HEK293 (cell line): Measurements from ENCODE around the gene ZXDC.

Experiments
- CTCF ChIA-PET: fragments of 350-600 bp; formaldehyde crosslinking; extraction: SDS; loops from one replicate; lab custom pipeline; 2021; ENCODE audit warnings: antibody characterized with exemption; lab: Yijun Ruan, JAX
- POLR2A ChIA-PET: fragments of 300-600 bp; formaldehyde crosslinking; extraction: SDS; loops from one replicate; lab custom pipeline; 2020; ENCODE audit warnings: antibody characterized with exemption, inconsistent platforms; lab: Yijun Ruan, JAX
- H3K27ac ChIP-seq: fragments of 200-500 bp; sonication (Bioruptor generic); 2 replicates; pipeline ENCODE4 v1.5.1; 2014; ENCODE audit warnings: low read depth, low read length, control low read depth, inconsistent platforms; ENCODE audit errors: extremely low read depth
- H3K36me3 ChIP-seq, 2 experiments: fragments of 200-500 bp in 1 of 2; sonication (Bioruptor generic) in 1 of 2; 1 replicate in 1 of 2; 2 replicates in 1 of 2; pipeline ENCODE4 v1.5.1; 2014 to 2017; ENCODE audit warnings: inconsistent platforms in 2 of 2, low read length in 2 of 2; ENCODE audit not compliant: control insufficient read depth in 2 of 2, insufficient read depth in 1 of 2
- H3K4me1 ChIP-seq: fragments of 200-500 bp; sonication (Bioruptor generic); 2 replicates; pipeline ENCODE4 v1.5.1; 2014; ENCODE audit warnings: mild to moderate bottlenecking, low read length, inconsistent platforms; ENCODE audit not compliant: control insufficient read depth, insufficient read depth
- H3K4me3 ChIP-seq: 2 replicates; pipeline ENCODE4 v1.5.1; 2011; ENCODE audit warnings: low read depth, mild to moderate bottlenecking, control low read depth, low read length, moderate library complexity
- H3K9me3 ChIP-seq: fragments of 200-500 bp; sonication (Bioruptor generic); 2 replicates; pipeline ENCODE4 v1.5.1; 2014; ENCODE audit warnings: low read depth, low read length, inconsistent platforms; ENCODE audit not compliant: control insufficient read depth, insufficient read depth
- KLF7 ChIP-seq: fragments of 450-650 bp; formaldehyde crosslinking; IDR thresholded peaks from 2 replicates; pipeline ENCODE4 v1.5.1; 2016; ENCODE audit warnings: missing biosample characterization, missing genetic modification characterization, borderline replicate concordance
- PRDM1 ChIP-seq: fragments of 450-650 bp; formaldehyde crosslinking; IDR thresholded peaks from 2 replicates; pipeline ENCODE4; 2016; ENCODE audit warnings: missing biosample characterization, missing genetic modification characterization
- SCRT1 ChIP-seq: fragments of 450-650 bp; formaldehyde crosslinking; IDR thresholded peaks from 2 replicates; pipeline ENCODE4 v1.5.1; 2016; ENCODE audit warnings: missing biosample characterization, missing genetic modification characterization, borderline replicate concordance
- SP2 ChIP-seq: fragments of 450-650 bp; formaldehyde crosslinking; IDR thresholded peaks from 2 replicates; pipeline ENCODE4 v1.5.1; 2016; ENCODE audit warnings: missing biosample characterization, missing genetic modification characterization
- TCF7L2 ChIP-seq: IDR thresholded peaks from 2 replicates; pipeline ENCODE4 v1.6.1; 2011; ENCODE audit warnings: low read depth, mild to moderate bottlenecking, inconsistent platforms, low read length, moderate library complexity, borderline replicate concordance
- TRIM28 ChIP-seq: IDR thresholded peaks from 2 replicates; pipeline ENCODE4 v1.6.1; 2011; ENCODE audit warnings: low read length, control low read depth, borderline replicate concordance
- ZBTB48 ChIP-seq: fragments of 450-650 bp; formaldehyde crosslinking; IDR thresholded peaks from 2 replicates; pipeline ENCODE4 v1.5.1; 2016; ENCODE audit warnings: missing biosample characterization, missing genetic modification characterization
- ZEB2 ChIP-seq: fragments of 450-650 bp; formaldehyde crosslinking; IDR thresholded peaks from 2 replicates; pipeline ENCODE4 v1.5.1; 2016; ENCODE audit warnings: missing biosample characterization, missing genetic modification characterization
- ZFP69B ChIP-seq: fragments of 450-650 bp; formaldehyde crosslinking; IDR thresholded peaks from 2 replicates; pipeline ENCODE4 v1.5.1; 2016; ENCODE audit warnings: missing biosample characterization, missing genetic modification characterization
- ZNF112 ChIP-seq: fragments of 450-650 bp; formaldehyde crosslinking; IDR thresholded peaks from 2 replicates; pipeline ENCODE4 v1.5.0; 2017; ENCODE audit warnings: missing biosample characterization, missing genetic modification characterization
- ZNF133 ChIP-seq: fragments of 450-650 bp; formaldehyde crosslinking; IDR thresholded peaks from 2 replicates; pipeline ENCODE4 v1.5.1; 2016; ENCODE audit warnings: missing biosample characterization, missing genetic modification characterization
- ZNF169 ChIP-seq: fragments of 450-650 bp; formaldehyde crosslinking; IDR thresholded peaks from 2 replicates; pipeline ENCODE4 v1.5.1; 2016; ENCODE audit warnings: missing biosample characterization, missing genetic modification characterization
- ZNF175 ChIP-seq: fragments of 450-650 bp; formaldehyde crosslinking; IDR thresholded peaks from 2 replicates; pipeline ENCODE4 v1.5.1; 2016; ENCODE audit warnings: missing biosample characterization, missing genetic modification characterization
- ZNF23 ChIP-seq: fragments of 450-650 bp; formaldehyde crosslinking; IDR thresholded peaks from 2 replicates; pipeline ENCODE4 v1.5.1; 2016; ENCODE audit warnings: missing biosample characterization, missing genetic modification characterization, borderline replicate concordance
- ZNF510 ChIP-seq: fragments of 450-650 bp; formaldehyde crosslinking; IDR thresholded peaks from 2 replicates; pipeline ENCODE4 v1.5.1; 2018; ENCODE audit warnings: mild to moderate bottlenecking, missing genetic modification characterization, missing biosample characterization; ENCODE audit not compliant: insufficient replicate concordance
- ZNF530 ChIP-seq: fragments of 450-650 bp; formaldehyde crosslinking; IDR thresholded peaks from 2 replicates; pipeline ENCODE4 v1.5.1; 2016; ENCODE audit warnings: low read depth, missing biosample characterization, missing genetic modification characterization
- ZNF623 ChIP-seq: fragments of 450-650 bp; formaldehyde crosslinking; IDR thresholded peaks from 2 replicates; pipeline ENCODE4 v1.5.1; 2016; ENCODE audit warnings: missing biosample characterization, missing genetic modification characterization
- ZNF76 ChIP-seq: fragments of 450-650 bp; formaldehyde crosslinking; IDR thresholded peaks from 2 replicates; pipeline ENCODE4; 2016; ENCODE audit warnings: low read depth, missing biosample characterization, missing genetic modification characterization, borderline replicate concordance
- ZNF768 ChIP-seq: fragments of 450-650 bp; formaldehyde crosslinking; IDR thresholded peaks from 2 replicates; pipeline ENCODE4 v1.5.1; 2018; ENCODE audit warnings: missing biosample characterization, mild to moderate bottlenecking, missing genetic modification characterization
- ZNF777 ChIP-seq: fragments of 450-650 bp; formaldehyde crosslinking; IDR thresholded peaks from 2 replicates; pipeline ENCODE4 v1.5.1; 2017; ENCODE audit warnings: missing biosample characterization, missing genetic modification characterization, borderline replicate concordance
- ZNF837 ChIP-seq: fragments of 450-650 bp; formaldehyde crosslinking; IDR thresholded peaks from 2 replicates; pipeline ENCODE4 v1.5.1; 2016; ENCODE audit warnings: missing biosample characterization, missing genetic modification characterization
- TF ChIP-seq, protein P1 (sequence below): fragments of 450-650 bp; formaldehyde crosslinking; IDR thresholded peaks from 2 replicates; pipeline ENCODE4 v1.5.1; 2016; ENCODE audit warnings: missing biosample characterization, missing genetic modification characterization, borderline replicate concordance
- TF ChIP-seq, protein P2 (sequence below): fragments of 450-650 bp; formaldehyde crosslinking; IDR thresholded peaks from 2 replicates; pipeline ENCODE4 v1.5.1; 2017; ENCODE audit warnings: missing biosample characterization, missing genetic modification characterization
- TF ChIP-seq, protein P3 (sequence below): fragments of 450-650 bp; formaldehyde crosslinking; IDR thresholded peaks from 2 replicates; pipeline ENCODE4 v1.5.1; 2017; ENCODE audit warnings: missing biosample characterization, missing genetic modification characterization
- TF ChIP-seq, protein P4 (sequence below): fragments of 450-650 bp; formaldehyde crosslinking; IDR thresholded peaks from 2 replicates; pipeline ENCODE4 v1.5.1; 2016; ENCODE audit warnings: missing biosample characterization, missing genetic modification characterization

The ZXDC gene

DNA sequence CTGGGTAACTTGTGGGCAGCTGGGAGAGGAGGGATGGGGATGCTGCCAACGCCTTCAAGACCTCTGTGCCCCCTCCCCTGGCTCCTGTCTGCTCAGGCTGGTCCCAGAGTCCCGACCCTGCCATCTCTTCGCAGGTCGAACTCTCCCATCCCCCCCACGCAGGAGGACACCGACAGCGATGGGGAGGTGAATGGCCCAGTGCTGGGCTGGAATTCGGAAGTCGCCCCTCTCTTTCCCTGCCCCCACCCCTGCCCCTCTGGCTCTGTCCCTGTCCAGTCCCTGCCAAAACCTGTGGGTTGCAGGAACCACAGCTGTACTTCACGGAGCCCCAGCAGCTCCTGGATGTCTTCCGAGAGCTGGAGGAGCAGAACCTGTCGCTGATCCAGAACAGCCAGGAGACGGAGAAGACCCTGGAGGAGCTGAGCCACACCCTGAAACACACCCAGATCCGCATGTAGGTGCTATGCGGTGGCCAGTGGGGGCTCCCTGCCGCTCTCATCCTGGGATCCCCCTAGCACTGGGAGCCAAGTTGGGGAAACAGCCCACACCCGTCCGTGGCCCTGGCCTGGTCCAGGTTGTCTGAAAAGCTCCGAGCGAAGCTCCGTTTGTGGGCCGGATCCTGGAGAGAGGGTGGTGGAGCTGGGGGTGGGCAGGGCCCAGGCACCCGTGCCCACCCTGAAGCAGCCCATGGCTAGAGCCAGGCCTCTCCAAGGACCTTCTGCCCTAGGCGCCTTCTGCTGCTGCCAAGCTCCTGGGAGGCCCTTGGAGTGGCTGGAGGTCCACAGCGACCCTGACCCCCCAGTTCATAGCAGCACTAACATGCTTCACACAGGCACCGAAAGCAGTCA lies 52.3 kb downstream of the ZXDC start (continued):
- TF ChIP-seq, protein P1, sequence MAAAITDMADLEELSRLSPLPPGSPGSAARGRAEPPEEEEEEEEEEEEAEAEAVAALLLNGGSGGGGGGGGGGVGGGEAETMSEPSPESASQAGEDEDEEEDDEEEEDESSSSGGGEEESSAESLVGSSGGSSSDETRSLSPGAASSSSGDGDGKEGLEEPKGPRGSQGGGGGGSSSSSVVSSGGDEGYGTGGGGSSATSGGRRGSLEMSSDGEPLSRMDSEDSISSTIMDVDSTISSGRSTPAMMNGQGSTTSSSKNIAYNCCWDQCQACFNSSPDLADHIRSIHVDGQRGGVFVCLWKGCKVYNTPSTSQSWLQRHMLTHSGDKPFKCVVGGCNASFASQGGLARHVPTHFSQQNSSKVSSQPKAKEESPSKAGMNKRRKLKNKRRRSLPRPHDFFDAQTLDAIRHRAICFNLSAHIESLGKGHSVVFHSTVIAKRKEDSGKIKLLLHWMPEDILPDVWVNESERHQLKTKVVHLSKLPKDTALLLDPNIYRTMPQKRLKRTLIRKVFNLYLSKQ (tag by site-specific recombination), result no peak

DNA sequence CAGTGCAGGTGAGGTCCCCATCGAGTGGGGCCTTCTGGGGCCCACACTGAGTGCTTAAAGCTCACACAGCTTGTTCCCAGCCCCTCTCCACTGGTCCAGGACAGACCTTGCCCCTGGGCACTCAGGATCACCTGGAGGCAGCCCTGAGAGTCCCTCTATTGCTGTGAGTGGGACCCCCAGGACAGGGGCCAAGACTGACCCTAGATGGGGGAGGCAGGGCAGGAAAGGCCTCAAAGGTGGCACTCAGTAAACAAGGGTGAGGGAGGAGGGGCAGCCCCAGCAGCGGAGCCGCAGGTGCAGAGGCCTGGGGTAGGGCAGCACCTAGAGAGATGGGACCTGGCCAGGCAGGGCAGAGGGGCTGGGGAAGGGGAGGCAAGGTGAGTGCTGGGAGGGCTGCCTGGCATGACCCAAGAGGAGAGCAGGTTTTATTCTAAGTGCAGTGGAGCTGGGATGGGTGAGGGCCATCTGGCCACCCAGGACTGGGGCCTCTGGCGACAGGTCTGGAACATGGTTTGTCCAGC lies 53.1 kb downstream of the ZXDC start:
- TF ChIP-seq ZBTB48 (tag by site-specific recombination) (no peak), SCRT1 (tag by site-specific recombination) (no peak), KLF7 (tag by site-specific recombination) (no peak), ZNF112 (no peak), SP2 (no peak), PRDM1 (no peak), ZNF133 (tag by site-specific recombination) (no peak), ZNF768 (tag by site-specific recombination) (no peak)
- TF ChIP-seq, protein P2, sequence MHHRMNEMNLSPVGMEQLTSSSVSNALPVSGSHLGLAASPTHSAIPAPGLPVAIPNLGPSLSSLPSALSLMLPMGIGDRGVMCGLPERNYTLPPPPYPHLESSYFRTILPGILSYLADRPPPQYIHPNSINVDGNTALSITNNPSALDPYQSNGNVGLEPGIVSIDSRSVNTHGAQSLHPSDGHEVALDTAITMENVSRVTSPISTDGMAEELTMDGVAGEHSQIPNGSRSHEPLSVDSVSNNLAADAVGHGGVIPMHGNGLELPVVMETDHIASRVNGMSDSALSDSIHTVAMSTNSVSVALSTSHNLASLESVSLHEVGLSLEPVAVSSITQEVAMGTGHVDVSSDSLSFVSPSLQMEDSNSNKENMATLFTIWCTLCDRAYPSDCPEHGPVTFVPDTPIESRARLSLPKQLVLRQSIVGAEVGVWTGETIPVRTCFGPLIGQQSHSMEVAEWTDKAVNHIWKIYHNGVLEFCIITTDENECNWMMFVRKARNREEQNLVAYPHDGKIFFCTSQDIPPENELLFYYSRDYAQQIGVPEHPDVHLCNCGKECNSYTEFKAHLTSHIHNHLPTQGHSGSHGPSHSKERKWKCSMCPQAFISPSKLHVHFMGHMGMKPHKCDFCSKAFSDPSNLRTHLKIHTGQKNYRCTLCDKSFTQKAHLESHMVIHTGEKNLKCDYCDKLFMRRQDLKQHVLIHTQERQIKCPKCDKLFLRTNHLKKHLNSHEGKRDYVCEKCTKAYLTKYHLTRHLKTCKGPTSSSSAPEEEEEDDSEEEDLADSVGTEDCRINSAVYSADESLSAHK (tag by site-specific recombination), result no peak
- ChIA-PET POLR2A (no interaction called here), CTCF (interaction anchor here (0.6 kb wide), 1 partner anchor 224 kb away, joined by 3 read pairs; no protein-coding TSS in a partner anchor)
- Histone ChIP-seq H3K36me3 (no peaks in the 10 kb centered on the region), H3K4me1 (no peaks in the 10 kb centered on the region), H3K9me3 (no peaks in the 10 kb centered on the region), H3K27ac (no peak overlapping the region), H3K4me3 (no peak overlapping the region)

DNA sequence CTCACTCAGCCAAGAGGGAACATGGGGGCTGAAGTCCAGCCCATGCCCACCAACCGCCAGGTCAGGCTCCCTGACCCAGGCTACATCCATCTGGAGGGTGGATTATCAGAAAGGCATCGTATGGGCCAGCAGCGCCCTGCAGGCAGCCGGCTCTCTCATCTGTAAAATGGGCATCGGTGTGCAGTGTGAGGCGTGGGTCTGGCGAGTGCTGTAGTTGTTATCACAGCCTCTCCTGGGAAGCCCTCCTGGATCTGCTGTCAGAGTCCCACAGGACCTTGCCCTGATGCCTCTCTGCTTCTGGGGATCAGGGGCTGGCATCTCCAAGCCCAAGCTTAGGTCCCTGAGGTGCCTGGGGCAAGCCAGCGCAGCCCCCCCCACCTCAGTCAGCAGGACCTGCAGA lies 53.6 kb downstream of the ZXDC start:
- ChIA-PET CTCF (interaction anchor here (0.6 kb wide), 1 partner anchor 224 kb away, joined by 3 read pairs; no protein-coding TSS in a partner anchor), POLR2A (no interaction called here)
- H3K9me3 ChIP-seq, result no peaks in the 10 kb centered on the region
- no peak overlapping the region for H3K27ac ChIP-seq
- H3K4me3 ChIP-seq, result no peak overlapping the region
- H3K36me3 ChIP-seq, result no peaks in the 10 kb centered on the region
- H3K4me1 ChIP-seq, result no peaks in the 10 kb centered on the region
- TF ChIP-seq ZNF777 (tag by site-specific recombination) (no peak), TRIM28 (no peak), ZNF169 (tag by site-specific recombination) (no peak), ZFP69B (tag by site-specific recombination) (no peak), ZNF23 (no peak), SP2 (no peak), TCF7L2 (no peak), ZNF530 (no peak), ZNF76 (tag by site-specific recombination) (no peak), ZNF175 (tag by site-specific recombination) (no peak), ZNF623 (no peak), ZNF510 (tag by site-specific recombination) (no peak), ZEB2 (tag by site-specific recombination) (no peak), ZNF837 (tag by site-specific recombination) (no peak)
- TF ChIP-seq, protein P3, sequence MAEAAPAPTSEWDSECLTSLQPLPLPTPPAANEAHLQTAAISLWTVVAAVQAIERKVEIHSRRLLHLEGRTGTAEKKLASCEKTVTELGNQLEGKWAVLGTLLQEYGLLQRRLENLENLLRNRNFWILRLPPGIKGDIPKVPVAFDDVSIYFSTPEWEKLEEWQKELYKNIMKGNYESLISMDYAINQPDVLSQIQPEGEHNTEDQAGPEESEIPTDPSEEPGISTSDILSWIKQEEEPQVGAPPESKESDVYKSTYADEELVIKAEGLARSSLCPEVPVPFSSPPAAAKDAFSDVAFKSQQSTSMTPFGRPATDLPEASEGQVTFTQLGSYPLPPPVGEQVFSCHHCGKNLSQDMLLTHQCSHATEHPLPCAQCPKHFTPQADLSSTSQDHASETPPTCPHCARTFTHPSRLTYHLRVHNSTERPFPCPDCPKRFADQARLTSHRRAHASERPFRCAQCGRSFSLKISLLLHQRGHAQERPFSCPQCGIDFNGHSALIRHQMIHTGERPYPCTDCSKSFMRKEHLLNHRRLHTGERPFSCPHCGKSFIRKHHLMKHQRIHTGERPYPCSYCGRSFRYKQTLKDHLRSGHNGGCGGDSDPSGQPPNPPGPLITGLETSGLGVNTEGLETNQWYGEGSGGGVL (tag by site-specific recombination), result no peak
- TF ChIP-seq, protein P4, sequence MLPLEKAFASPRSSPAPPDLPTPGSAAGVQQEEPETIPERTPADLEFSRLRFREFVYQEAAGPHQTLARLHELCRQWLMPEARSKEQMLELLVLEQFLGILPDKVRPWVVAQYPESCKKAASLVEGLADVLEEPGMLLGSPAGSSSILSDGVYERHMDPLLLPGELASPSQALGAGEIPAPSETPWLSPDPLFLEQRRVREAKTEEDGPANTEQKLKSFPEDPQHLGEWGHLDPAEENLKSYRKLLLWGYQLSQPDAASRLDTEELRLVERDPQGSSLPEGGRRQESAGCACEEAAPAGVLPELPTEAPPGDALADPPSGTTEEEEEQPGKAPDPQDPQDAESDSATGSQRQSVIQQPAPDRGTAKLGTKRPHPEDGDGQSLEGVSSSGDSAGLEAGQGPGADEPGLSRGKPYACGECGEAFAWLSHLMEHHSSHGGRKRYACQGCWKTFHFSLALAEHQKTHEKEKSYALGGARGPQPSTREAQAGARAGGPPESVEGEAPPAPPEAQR (tag by site-specific recombination), result no peak
